Measurements from ENCODE around the gene NUP98. TPM values are rescaled to one million over a fixed set of nuclear protein-coding genes. Genes with fewer than 3 reads are reported as not detected.
A peak's percentile ranks its signal among the peaks of the same experiment; 100 is the strongest.

The NUP98 gene
- total and polyA plus RNA-seq, 2 of the 13 experiments (the other 11 are each of a cell fraction or from before 2014, with no cell fraction given), result 76.6 to 85.3 TPM

- no peak for TF ChIP-seq HOXA7 (CRISPR knock-in tag; IDR thresholded peaks at IDR 0.05)
- no peak for TF ChIP-seq STAG1 (CRISPR knock-in tag; IDR thresholded peaks at IDR 0.05)
- TF ChIP-seq ZZZ3 (CRISPR knock-in tag; IDR thresholded peaks at IDR 0.05; ENCODE audit: borderline replicate concordance), result no peak
- TF ChIP-seq NR2F2 (IDR thresholded peaks at IDR 0.05; ENCODE audit: borderline replicate concordance, low read depth), result no peak
- no peak for TF ChIP-seq SMARCC2 (IDR thresholded peaks at IDR 0.05)
Observed at GRCh38 chr11:3826721-3827120, 29.4 kb upstream of the NUP98 start (continued).

DNA sequence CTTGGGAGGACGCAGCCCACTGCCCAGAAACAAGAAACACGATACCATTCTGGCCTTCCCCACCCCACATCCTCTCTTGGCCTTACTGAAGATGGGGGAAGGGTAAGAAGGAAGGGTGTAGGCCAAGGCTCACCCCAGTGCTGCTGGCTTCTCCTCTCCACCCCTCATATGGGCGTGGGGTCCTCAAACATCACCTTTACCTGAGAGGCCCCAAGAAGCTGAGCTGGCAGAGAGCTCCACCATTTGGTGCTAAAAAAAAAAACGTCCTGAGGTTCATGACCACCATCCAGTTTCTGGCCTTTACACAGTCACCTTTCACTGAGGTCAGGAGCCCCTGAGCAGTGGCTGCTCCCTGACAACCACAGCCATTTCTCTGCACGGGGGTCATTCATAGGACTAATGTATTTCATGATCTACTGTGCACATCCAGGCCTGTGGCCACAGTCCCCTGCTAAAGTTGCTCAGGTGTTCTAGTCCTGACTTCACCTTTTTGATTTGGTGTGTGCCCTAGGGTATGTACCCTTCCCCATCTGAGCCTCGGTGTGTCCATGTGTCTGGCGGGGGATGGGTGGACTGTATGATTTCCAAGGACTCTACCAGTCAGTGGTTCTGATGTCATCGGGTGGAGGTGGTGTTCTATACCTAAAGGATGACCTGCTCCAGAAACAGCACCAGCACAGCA is 28.3 kb upstream of the NUP98 start:
- CTCF ChIA-PET (ENCODE audit: low intra/inter-chr PET ratio, low total read pairs), result interaction anchor here (0.7 to 2.5 kb wide), 2 partner anchors 16 to 247 kb away, joined by 5 to 15 read pairs; no protein-coding TSS in a partner anchor
- DNase-seq (ENCODE audit: low spot score) (no peak), FAIRE-seq (no peak), ATAC-seq (no peak)
- H3K79me2 ChIP-seq (ENCODE audit: insufficient read depth, low read length), result no peaks in the 10 kb centered on the region
- POLR2A ChIA-PET, result no interaction called here
- no peak overlapping the region for H3K4me2 ChIP-seq (ENCODE audit: low read depth, low read length)
- no peaks in the 10 kb centered on the region for H3K4me1 ChIP-seq (ENCODE audit: insufficient read depth, low read length)
- H3K27me3 ChIP-seq (ENCODE audit: control insufficient read depth in 1 of 2, insufficient read depth in 2 of 2, low read length in 2 of 2), result no peaks in the 10 kb centered on the region
- TF ChIP-seq KDM5A (IDR thresholded peaks at IDR 0.05; ENCODE audit: borderline replicate concordance, low read length) (no peak), POLR2A (IDR thresholded peaks at IDR 0.05; ENCODE audit: insufficient read depth in 1 of 2, low read depth in 2 of 2, low read length in 2 of 2) (peak in 1 of 2 experiments; percentile 21; a peak in 1 of 4 replicates)
- no peak overlapping the region for H3K4me3 ChIP-seq (replicated peaks in 1 of 3; ENCODE audit: insufficient read depth in 1 of 3, low read depth in 2 of 3, low read length in 3 of 3)
- H4K20me1 ChIP-seq (ENCODE audit: insufficient read depth, low read length), result peaks cover 3% of the 10 kb centered on the region; the same call in 1 of the 2 replicates
- BruUV-seq (replicated peaks), result TSS peak; percentile 44
- no peak overlapping the region for H3K9ac ChIP-seq (ENCODE audit: insufficient read depth, low read depth, low read length)
- in situ Hi-C loops (cut with HindIII; ENCODE audit: extremely low pct_ligation_motif_present, low pct_unique_long_range_greater_than_20kb) (no loop called here), intact Hi-C loops (cut with micrococcal nuclease; ENCODE audit: unreplicated experiment) (no loop called here)
- H2AFZ ChIP-seq (ENCODE audit: low read length), result no peak overlapping the region
- no peak overlapping the region for H3K27ac ChIP-seq (ENCODE audit: extremely low read length, insufficient read depth, low read length)
- peaks cover 8 to 37% of the 10 kb centered on the region in 2 experiments; a peak in 4 of 5 replicates for H3K36me3 ChIP-seq (replicated peaks in 1 of 2; ENCODE audit: control insufficient read depth in 1 of 2, insufficient read depth in 2 of 2, low read length in 2 of 2)
- no peaks in the 10 kb centered on the region for H3K9me3 ChIP-seq (ENCODE audit: low read length)
- 97% methylated on average over 5 of the region's 8 CpGs for WGBS (ENCODE audit: low lambda C conversion rate)
